Measurements from ENCODE around the gene PPP1R3F. TPM values are rescaled to one million over a fixed set of nuclear protein-coding genes. Genes with fewer than 3 reads are reported as not detected.

The PPP1R3F gene
- total RNA-seq, 1 experiment from 2014 or later: 7.3 TPM

GRCh38 chrX:49233887-49234555 is 35.6 kb upstream of the PPP1R3F start:
- no peak overlapping the region for H2BK20ac ChIP-seq (ENCODE audit: low read depth, low read length, poor library complexity, severe bottlenecking)
- no peaks in the 10 kb centered on the region for H3K79me1 ChIP-seq (ENCODE audit: insufficient read depth, low read depth, low read length, poor library complexity, severe bottlenecking)
- no peak overlapping the region for H3K27ac ChIP-seq (ENCODE audit: insufficient read length, low read depth, low read length)
- H3K27me3 ChIP-seq (ENCODE audit: insufficient read depth, low read length): no peaks in the 10 kb centered on the region
- H3K9me3 ChIP-seq (ENCODE audit: control insufficient read depth, low read depth, low read length): peaks cover 9% of the 10 kb centered on the region
- no peak overlapping the region for H4K91ac ChIP-seq (ENCODE audit: insufficient read length, low read depth, low read length)
- no peak overlapping the region for H3K56ac ChIP-seq (ENCODE audit: insufficient read length, low read depth, low read length)
- no peak overlapping the region for H2AK5ac ChIP-seq (ENCODE audit: insufficient read length, low read length)
- Mint-ChIP-seq H3K36me3 (ENCODE audit: insufficient read depth in 1 of 3, low read depth in 3 of 3) (peaks cover 0 to 8% (median 1%) of the 10 kb centered on the region in 3 experiments; a peak in 3 of 7 replicates), H3K4me3 (no peak overlapping the region; a peak in 1 of 5 replicates), H3K27me3 (ENCODE audit: low read depth) (peaks cover 1% of the 10 kb centered on the region), H3K27ac (no peak overlapping the region), H3K4me1 (peaks cover 9 to 13% of the 10 kb centered on the region in 2 experiments), H3K9me3 (peaks cover 56 to 77% of the 10 kb centered on the region in 2 experiments)
- H3K4ac ChIP-seq (ENCODE audit: low read depth, low read length): no peak overlapping the region
- no peak overlapping the region for H2BK5ac ChIP-seq (ENCODE audit: insufficient read length, low read length)
- no peak overlapping the region for H3K23ac ChIP-seq (ENCODE audit: insufficient read length, low read depth, low read length)
- no peak overlapping the region for H2BK120ac ChIP-seq (ENCODE audit: low read depth, low read length, poor library complexity, severe bottlenecking)
- H4K5ac ChIP-seq (ENCODE audit: insufficient read length, low read depth, low read length): no peak overlapping the region
- DNase-seq: no peak
- no peak overlapping the region for H2BK12ac ChIP-seq (ENCODE audit: insufficient read length, low read depth, low read length)
- no peaks in the 10 kb centered on the region; the same call in 1 of the 2 replicates for H3K4me1 ChIP-seq (ENCODE audit: insufficient read depth, low read length)
- no peak overlapping the region for H3K4me2 ChIP-seq (ENCODE audit: insufficient read depth, insufficient read length, low read length)
- no peaks in the 10 kb centered on the region for H3K79me2 ChIP-seq (ENCODE audit: insufficient read depth, low read length)
- H3K18ac ChIP-seq (ENCODE audit: insufficient read length, low read depth, low read length): no peak overlapping the region
- H3T11ph ChIP-seq (ENCODE audit: low read length): no peak overlapping the region
- no peak overlapping the region for H3K9ac ChIP-seq (ENCODE audit: extremely low read depth, insufficient read length, low read length)
- no peaks in the 10 kb centered on the region for H4K20me1 ChIP-seq (ENCODE audit: control insufficient read depth, insufficient read depth, insufficient read length)
- no peak overlapping the region for H3K14ac ChIP-seq (ENCODE audit: insufficient read depth, low read length)
- no peak overlapping the region for H4K8ac ChIP-seq (replicated peaks; ENCODE audit: insufficient read length, low read depth, low read length)
- no peaks in the 10 kb centered on the region for H3K23me2 ChIP-seq (ENCODE audit: insufficient read length, low read depth, low read length, poor library complexity, severe bottlenecking)
- no peak overlapping the region for H2BK15ac ChIP-seq (ENCODE audit: low read depth, low read length)
- TF ChIP-seq CTCF (conservative IDR thresholded peaks at IDR 0.05): no peak
- no CpG with 5 or more reads among the region's 56 CpGs for WGBS (ENCODE audit: extremely low coverage, insufficient read length, low lambda C conversion rate)
- no peak overlapping the region for H2AFZ ChIP-seq (ENCODE audit: low read length)

Measured in H9 (cell line).